Measurements from ENCODE around the gene MEIS1. TPM values are rescaled to one million over a fixed set of nuclear protein-coding genes. Genes with fewer than 3 reads are reported as not detected.

MEIS1 gene
- total RNA-seq, 2 donors from 2014 or later, result 10.0 to 38.9 TPM

DNA sequence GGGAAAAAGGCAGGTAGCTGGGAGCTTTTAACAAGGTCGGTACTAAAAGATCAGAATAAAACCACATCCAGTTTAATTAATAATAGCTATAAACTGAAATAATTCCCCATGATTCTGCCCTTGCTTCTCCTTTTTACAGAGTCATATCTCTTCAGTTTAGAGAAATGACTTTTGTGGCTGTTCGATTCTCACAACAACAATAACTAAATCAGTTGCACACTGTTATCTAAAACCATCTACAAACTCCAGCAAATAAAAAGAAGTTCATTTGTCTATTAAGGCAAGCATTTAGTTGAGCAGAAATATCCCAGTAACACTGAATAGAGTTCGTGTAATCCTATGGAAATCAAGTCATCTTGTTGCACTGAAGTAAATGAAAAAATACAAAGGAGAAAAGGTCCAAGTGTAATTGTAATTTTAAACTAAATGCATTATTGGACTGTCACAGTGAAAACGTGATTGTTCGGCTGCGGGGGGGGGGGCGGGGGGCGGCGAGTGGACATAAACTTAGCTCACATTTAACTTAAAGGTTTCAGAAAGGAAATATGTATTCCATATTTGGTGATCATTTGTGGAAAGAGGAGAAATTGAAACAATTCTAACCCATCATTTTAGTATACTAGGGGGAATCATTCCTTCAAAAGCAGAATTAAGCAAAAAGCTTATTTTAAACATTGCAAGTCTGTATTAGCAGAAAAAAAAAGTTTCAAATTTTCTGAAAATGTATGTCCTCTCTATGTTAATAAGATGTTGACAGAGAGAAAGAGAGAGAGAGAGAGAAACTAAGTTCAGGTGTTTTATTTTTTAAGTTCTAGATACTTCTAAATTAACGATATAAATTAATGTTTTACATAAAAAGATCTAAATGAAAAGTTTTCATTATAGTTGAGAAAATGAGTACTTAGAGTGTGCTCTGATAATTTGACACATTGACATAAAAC lies 144.5 kb downstream of the MEIS1 start:
- ATAC-seq (no peak), DNase-seq (no peak)
- intact Hi-C loops (cut with DNase I, micrococcal nuclease), result loop anchor here (5.0 to 10.0 kb wide), 3 partner anchors 113 to 145 kb away; partner anchors contain the start of gene MEIS1 (in 2 of the 2)

DNA sequence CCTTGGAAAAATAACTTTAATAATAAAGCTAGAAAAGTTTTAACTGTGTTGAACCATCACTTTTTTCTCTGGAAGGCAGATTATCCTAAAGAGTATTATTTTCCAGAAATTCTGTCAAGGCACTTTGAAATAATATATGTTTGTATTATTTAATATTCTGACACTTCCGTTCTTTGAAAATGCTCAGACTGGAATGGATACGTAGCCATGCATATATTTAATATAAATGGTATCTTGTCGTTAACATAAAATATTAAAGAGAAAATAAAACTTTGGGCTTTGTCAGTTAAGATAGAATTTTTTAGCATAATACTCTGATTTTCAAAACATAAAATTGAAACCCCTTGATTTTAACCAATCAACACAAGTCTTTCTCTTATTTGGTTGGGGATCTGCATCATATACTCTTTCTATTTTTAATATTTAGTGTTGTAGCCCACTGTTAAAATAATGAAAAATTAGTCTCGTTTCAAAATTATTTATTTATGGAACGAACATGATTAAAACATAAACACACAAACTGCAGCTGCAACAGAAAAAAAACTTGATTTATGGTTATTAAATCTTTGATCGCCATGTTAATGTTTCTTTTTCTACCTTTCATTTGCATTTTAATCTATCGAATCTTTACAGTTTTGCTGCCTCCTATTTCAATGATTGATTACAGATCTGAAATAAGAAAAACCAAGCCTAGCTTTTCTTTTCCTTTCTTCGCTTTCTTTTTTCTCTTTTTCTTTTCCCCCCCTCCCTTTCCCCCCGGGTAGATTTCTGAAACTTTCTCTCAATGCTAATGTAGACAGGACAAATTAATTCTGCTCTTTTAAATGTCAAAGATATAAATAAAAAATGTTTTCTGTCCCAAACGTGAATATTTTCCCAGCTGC lies 145.5 kb downstream of the MEIS1 start:
- ATAC-seq, result no peak
- intact Hi-C loops (cut with DNase I, micrococcal nuclease), result no loop called here
- no peak for DNase-seq

DNA sequence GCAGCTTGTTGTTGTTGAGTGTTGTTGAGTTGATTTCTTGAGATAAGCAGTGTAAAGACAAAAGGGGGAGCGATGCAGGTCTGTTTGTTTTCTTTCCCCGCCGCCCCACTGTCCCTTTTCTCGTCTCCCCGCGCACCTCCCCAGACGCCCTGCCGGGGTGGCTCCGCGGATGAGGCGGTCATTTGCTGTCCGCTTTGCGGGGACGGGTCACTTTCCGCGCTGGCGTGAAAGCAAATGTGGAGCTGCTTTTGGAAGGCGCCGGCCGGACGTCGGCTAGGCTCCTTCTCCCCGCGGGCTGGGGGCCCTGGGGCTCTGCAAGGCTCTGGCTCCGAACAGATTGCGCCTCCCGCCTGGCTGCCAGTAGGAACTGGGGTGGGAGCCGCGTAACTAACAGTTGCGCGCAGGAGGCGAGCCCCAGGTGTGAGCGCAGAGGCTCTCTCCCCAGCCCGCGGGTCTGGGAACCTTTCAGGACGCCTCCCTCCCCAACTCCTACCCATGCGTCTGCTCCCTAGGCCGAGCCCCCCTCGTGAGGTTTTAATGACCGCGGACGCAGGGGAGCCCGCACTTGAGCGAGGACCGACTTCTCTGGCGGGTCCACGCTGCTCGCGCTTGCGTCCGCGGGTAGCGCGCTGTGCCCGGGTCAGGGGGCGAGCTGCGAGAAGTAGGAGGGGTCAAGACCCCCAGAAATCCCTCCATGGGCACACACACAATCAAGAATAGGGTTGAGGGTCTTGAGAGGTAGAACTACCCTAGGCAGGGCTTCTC lies 146.6 kb downstream of the MEIS1 start:
- no peak for DNase-seq
- intact Hi-C loops (cut with DNase I, micrococcal nuclease), result no loop called here
- no peak for ATAC-seq

DNA sequence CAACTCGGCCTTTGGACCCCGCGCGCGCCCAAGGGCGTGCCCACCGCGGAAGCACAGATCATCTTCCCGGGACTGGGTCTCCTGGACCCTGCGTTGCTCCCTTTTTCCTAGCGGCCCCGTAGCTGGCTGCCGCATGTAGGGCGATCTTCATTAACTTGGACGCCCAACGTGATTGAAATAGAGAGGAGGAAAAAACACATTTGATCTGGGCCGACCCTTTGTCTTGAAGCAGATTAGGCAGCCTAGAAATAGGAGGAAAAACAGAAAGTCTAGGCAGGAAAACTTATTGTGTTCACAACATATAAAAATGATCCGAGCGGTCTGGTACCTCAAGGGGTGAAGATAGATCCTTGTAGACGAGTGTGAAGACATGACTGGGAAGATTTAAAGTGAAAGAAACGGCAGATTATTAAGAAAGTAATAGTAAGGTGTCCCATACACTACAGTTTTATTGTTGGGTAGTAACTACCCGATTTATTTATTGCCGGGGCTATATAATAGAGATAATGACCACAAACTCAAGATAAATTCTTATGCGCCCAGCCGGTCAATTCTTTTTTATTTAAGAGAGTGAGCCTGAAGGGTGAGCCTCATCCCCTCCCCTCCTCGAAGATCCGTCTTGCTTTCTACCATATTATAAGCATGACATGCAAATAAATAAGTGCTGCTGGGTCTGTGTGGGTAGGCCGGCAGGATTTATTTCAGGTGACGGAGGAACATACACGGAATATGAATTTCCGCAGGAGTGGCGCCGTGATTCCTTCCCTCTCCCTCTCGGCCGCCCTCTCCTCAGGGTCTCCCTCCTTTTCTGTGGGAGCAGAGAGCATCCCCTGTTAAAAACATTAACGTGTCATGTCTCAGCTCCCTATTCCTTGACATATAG lies 147.4 kb downstream of the MEIS1 start:
- ATAC-seq, result no peak
- intact Hi-C loops (cut with DNase I, micrococcal nuclease), result no loop called here
- DNase-seq, result no peak

DNA sequence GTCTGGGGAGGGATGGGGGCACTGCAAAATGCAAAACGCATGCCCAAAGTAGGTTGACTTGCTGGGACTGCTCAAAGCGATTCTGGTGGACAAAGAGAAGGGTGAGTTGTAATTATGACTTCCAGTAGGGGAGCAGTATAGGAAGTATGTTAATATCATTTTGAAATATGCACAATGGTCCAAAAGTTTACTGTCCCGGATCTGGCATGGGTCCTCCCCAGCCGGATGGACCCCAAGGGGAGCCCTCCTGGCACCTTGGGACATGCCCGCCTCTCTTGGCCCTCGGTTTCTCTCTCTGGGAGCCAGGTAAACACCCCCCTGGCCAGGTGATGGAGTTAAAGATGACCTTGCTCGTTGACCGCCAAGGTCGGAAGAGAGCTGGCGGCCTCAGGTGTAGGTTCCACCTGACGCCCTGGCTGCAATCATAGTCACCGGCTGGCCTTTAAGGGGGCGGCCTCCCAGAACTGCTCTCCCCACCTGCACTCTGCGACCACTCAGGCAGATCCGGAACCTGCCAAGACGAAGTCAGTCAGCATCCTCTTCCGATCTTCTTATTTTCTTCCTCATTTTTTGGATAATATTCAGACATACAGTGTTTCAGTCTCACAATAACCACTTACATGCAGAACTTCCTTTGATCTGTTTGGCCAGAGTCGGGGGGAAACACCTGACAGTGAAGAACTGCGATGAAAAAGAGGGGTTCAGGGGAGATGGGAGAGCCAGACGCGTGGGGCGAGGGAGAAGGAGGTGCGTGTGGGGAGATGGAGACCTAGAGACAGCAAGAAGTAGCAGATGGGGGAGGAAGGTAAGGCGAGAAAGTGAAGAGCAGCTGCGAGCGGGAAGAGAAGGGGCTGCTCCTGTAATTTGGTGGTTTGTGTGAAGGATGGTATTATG lies 148.3 kb downstream of the MEIS1 start:
- DNase-seq (no peak), ATAC-seq (no peak)
- intact Hi-C loops (cut with DNase I, micrococcal nuclease), result no loop called here

DNA sequence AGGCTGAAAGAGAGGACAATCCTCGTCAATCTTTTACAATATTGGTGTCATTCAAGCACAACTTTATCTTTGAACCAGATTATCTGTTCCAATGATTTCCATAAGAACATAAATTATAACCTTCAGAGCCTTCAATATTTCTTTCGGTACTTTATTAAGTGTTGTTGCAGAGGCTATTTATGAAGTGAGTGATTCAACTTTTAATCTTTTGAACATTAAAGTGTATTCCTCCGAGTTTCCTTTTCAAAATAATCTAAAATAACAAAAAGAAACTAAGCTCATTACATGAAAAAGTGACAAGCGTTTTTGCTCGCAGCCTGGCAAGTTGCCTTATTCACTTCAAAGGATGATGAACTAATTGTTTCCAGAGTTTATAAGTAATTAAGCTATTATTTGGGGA lies 149.0 kb downstream of the MEIS1 start:
- intact Hi-C loops (cut with DNase I, micrococcal nuclease), result no loop called here
- DNase-seq (no peak), ATAC-seq (no peak)

DNA sequence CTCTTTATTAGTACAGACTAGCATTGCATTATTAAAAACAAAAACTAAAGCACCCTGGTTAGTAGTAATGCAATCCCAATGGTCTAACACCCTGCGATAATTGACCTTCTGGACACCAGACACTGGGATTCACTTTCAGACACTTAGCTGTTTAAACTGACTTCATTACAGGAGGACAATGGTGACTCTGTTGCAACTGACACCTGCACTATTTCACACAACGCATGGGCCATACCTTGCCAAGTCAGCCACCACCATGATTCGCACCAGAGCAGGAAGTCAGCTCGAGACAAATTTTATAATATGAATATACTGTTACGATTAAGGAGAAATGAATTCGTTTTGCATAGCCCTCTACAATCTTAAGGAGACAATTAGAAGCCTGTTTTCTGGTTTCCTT lies 150.7 kb downstream of the MEIS1 start:
- intact Hi-C loops (cut with DNase I, micrococcal nuclease), result no loop called here
- no peak for DNase-seq
- ATAC-seq, result no peak

DNA sequence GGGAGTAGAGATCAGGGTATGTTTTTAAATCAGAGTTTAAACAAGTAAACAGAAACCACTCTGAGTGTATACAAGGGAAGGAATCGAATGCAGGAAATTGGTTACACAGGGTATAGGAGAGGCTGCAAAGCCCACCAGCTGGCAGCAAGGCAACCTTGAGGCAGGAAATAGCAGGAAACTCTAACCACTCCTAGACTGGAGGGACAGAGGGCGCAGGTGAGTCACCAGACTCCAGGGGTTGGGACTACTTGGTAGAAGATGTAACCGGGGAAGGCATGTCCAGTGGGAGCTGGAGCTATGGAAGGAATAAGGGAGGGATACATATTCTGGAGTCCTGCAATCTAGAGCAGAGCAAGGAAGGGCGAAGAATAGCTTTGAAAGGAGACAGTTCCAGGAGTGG lies 152.3 kb downstream of the MEIS1 start:
- intact Hi-C loops (cut with DNase I, micrococcal nuclease), result no loop called here
- no peak for ATAC-seq
- DNase-seq, result peak in 1 of 2 donors; percentile 15

DNA sequence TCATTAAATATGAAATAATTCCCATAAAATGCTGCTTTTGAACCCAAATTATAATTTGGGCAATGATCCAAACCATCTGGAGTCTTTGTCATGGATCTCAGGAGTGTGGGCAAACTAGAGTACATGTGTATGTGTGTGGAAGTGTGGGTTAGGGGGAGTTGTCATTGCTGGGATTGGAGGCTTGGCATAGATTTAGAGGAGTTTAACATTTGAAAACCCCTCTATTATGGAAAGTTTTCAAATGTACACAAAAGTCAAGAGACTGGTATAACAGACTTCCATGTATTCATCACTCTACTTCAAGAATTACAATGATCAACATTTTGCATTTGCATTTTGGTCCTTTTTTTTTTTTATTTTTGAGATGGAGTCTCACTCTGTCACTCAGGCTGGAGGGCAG lies 159.1 kb downstream of the MEIS1 start:
- no peak for DNase-seq
- no peak for ATAC-seq
- intact Hi-C loops (cut with DNase I, micrococcal nuclease), result no loop called here

DNA sequence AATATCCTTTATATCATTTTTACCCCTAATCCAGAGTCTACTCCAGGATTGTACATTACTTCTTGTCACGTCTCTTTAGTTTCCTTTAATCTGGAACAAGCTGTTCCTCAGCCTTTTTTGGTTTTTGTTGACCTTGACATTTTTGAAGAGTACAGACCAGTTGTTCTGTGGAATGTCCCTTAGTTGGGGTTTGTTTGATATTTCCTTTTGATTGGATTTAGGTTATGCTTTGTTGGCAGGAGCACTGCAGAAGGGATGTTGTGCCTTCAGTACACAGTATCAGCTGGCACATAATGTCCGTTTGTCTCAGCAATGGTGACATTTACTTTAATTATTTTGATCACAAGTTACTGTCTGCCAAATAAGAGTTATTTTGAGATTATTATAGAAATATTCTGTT lies 160.6 kb downstream of the MEIS1 start:
- intact Hi-C loops (cut with DNase I, micrococcal nuclease), result no loop called here
- DNase-seq, result no peak
- ATAC-seq, result no peak

DNA sequence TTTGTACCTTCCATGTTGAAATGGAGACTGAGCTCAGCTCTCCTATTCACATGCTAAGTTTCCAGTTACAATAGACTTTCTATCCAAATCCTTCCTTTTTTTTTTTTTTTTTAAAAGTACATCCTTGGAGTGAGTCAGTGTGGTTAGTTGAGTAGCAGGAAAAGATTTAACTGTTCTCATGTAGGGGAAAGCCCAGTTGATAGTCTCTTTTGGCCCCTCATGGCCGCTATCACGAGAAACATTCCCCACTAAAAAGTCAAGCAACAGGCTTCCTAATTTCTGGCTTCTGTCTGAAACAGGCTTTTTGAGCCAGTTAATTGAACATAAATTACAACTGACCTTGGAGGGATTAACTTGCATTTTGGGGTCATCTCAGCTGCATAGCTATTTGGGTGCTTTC lies 161.3 kb downstream of the MEIS1 start:
- no peak for DNase-seq
- no peak for ATAC-seq
- intact Hi-C loops (cut with DNase I, micrococcal nuclease), result no loop called here

DNA sequence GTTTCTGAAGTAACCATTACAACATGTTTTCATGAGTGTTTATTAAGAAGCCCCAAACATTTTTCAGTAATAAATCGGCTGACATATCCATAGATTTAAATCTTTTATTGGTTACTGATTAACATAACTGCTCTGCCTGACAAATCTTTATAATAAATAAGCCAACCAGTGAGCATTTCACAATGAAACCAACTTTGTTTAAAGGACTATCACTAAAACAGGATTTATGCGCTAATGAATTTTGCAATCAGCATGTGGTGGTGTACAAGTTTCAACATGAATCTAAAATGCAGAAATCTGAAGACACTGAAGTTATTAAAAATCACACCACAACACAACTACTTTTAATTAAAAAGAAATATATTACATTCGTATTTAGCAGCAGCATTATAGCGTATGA lies 166.7 kb downstream of the MEIS1 start:
- ATAC-seq, result no peak
- intact Hi-C loops (cut with DNase I, micrococcal nuclease), result no loop called here
- DNase-seq, result no peak

DNA sequence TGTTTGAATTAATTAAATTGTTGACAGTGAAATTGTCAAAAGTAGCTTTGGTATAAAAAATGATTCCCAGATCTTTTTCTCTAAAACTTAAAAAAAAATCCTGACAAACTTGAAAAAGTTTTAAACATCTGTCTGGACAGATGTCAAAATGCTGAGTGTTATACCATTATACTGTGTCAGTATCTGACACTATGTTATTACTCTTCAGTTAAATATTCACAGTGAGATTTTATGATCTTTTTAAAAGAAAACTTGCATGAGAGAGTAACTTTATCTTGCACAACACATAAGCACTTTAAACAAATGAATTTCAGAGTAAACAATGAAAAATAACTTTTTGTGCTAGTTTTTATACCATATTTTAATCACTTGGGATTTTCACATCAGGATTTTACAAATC lies 167.4 kb downstream of the MEIS1 start:
- DNase-seq, result no peak
- ATAC-seq, result no peak
- intact Hi-C loops (cut with DNase I, micrococcal nuclease), result no loop called here

DNA sequence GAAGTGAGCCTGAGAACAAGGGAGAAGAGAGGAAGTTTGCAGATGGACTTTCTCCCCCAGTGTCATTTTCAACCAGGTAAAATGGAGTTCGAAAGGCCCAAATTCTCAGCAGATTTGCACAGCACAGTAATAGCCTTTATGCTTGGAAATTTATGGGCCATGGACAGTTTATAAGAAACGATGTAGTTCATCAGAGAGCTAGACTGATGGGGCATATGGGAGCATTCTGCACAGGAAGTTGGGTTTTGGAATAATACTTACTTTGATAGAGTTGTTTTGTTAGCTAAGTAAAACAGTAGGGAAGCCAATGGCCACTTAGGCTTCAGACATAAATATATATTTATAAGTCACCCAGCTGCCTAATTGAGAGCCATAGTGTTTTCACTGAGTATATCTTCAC lies 169.4 kb downstream of the MEIS1 start:
- intact Hi-C loops (cut with DNase I, micrococcal nuclease), result no loop called here

DNA sequence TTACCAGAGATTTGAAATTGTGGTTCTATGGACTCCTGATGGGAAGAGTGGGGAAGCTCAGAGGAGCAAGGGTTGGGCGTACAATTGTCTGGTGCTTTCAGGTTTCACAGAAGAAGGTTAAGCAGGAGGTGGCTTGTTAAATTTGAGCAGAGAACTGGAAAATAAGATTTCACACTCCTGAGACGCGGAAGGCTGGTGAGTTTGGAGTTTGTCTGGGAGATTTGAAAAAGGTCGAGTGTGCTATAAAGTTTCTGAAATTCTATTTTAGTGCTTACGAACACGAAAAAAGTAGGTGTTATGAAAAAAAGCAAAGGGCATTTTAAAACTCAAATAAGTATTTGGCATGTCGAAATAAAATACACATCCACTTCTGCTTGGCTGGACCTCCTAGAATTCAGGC lies 170.1 kb downstream of the MEIS1 start:
- ATAC-seq (no peak), DNase-seq (no peak)
- intact Hi-C loops (cut with DNase I, micrococcal nuclease), result no loop called here

More for the DNA sequence above, 169.4 kb downstream of the MEIS1 start:
- ATAC-seq, result no peak
- DNase-seq, result no peak

DNA sequence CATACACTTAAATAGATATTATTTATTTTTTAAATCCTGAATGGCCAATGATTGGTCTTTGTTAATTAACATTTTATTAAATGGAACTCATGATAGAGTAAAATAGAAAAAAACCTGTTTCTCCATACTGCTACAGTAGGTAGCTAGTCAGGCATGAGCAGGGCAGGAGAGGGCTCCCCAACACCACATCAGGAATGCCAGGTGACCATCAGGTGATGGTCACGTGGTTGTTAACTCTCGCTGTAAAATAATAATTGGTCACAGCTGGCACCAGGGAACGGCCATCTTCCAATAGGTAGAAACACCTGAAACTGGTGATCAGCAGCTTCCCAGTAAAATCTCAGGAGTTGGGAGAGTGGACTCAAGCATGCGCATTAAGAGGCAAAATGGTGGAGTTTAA lies 172.2 kb downstream of the MEIS1 start:
- intact Hi-C loops (cut with DNase I, micrococcal nuclease), result no loop called here
- ATAC-seq (no peak), DNase-seq (no peak)
